Panc1 (cell line): ENCODE data around the gene PHTF1. TPM values are rescaled to one million over a fixed set of nuclear protein-coding genes. Genes with fewer than 3 reads are reported as not detected.

Experiments
- ATAC-seq: fragments of 200-7000 bp; cut with Tn5 transposase; 2 replicates; pipeline ENCODE4 v1.9.1; 2020; ENCODE audit warnings: mild to moderate bottlenecking, moderate library complexity
- BruUV-seq: library from RNA; stranded (reverse); fragments of 400-500 nt; replicated peaks from 2 replicates; lab custom pipeline; 2021; lab: Mats Ljungman, UMichigan
- CTCF ChIA-PET: fragments of 300-600 bp; sonication (Branson Sonifier 250); formaldehyde crosslinking; loops from one replicate; lab custom pipeline; 2022; ENCODE audit warnings: antibody characterized with exemption; lab: Charles Lee
- POLR2A ChIA-PET: fragments of 300-600 bp; sonication (Branson Sonifier 250); formaldehyde crosslinking; loops from one replicate; lab custom pipeline; 2022; ENCODE audit warnings: antibody characterized with exemption; lab: Charles Lee
- DNase-seq: peaks from one replicate; pipeline ENCODE4 v3.0.0-alpha.2; 2010; ENCODE audit warnings: low read depth, low spot score
- H3K27ac ChIP-seq: 2 replicates; pipeline ENCODE4 v1.5.1; 2011; ENCODE audit warnings: mild to moderate bottlenecking, low read length, inconsistent platforms
- H3K27me3 ChIP-seq: fragments of 200-500 bp; sonication (Bioruptor generic); 2 replicates; pipeline ENCODE4 v1.6.0; 2014; ENCODE audit warnings: low read length, inconsistent platforms; ENCODE audit not compliant: control insufficient read depth, insufficient read depth
- H3K36me3 ChIP-seq: fragments of 200-500 bp; sonication (Bioruptor generic); 2 replicates; pipeline ENCODE4 v1.5.1; 2014; ENCODE audit warnings: inconsistent platforms, mild to moderate bottlenecking, low read length, moderate library complexity; ENCODE audit not compliant: control insufficient read depth, insufficient read depth
- H3K4me1 ChIP-seq: 2 replicates; pipeline ENCODE4 v1.5.1; 2011; ENCODE audit warnings: inconsistent platforms, mild to moderate bottlenecking, low read length, moderate library complexity; ENCODE audit not compliant: control insufficient read depth, insufficient read depth
- H3K4me3 ChIP-seq, 2 experiments: 2 replicates each; pipeline ENCODE4 v1.5.1; 2011 to 2012; ENCODE audit warnings: low read depth in 2 of 2, low read length in 2 of 2, mild to moderate bottlenecking in 2 of 2, inconsistent platforms in 1 of 2, moderate library complexity in 1 of 2
- H3K9me3 ChIP-seq: fragments of 200-500 bp; sonication (Bioruptor generic); 2 replicates; pipeline ENCODE4 v1.5.1; 2014; ENCODE audit warnings: low read depth, mild to moderate bottlenecking, inconsistent platforms, low read length, moderate library complexity; ENCODE audit not compliant: control insufficient read depth, insufficient read depth
- POLR2AphosphoS5 ChIP-seq: IDR thresholded peaks from 2 replicates; pipeline ENCODE4 v1.6.1; 2012; ENCODE audit warnings: mild to moderate bottlenecking, low read depth, low read length, moderate library complexity
- SIN3A ChIP-seq: IDR thresholded peaks from 2 replicates; pipeline ENCODE4 v1.6.1; 2012; ENCODE audit warnings: low read depth, mild to moderate bottlenecking, low read length, moderate library complexity, borderline replicate concordance; ENCODE audit not compliant: insufficient read depth
- TCF7L2 ChIP-seq: IDR thresholded peaks from 2 replicates; pipeline ENCODE4 v1.6.1; 2011; ENCODE audit warnings: mild to moderate bottlenecking, low read depth, low read length, inconsistent platforms
- in situ Hi-C: cut with HindIII; loops from 2 replicates; pipeline ENCODE4 v1.10.0; 2016; ENCODE audit warnings: low sequenced_read_pairs, low pct_unique_long_range_greater_than_20kb
- intact Hi-C: fragments of 100-400 bp; cut with micrococcal nuclease; formaldehyde crosslinking; loops from one replicate; pipeline ENCODE4 v1.10.0; 2022; ENCODE audit not compliant: unreplicated experiment
- total RNA-seq: library from RNA; stranded (reverse); gene quantifications from one replicate; pipeline ENCODE4 v1.2.1, GENCODE V29; 2021; ENCODE audit not compliant: unreplicated experiment
- TF ChIP-seq, protein P1 (sequence below): fragments of 450-650 bp; IDR thresholded peaks from 2 replicates; pipeline ENCODE4 v1.5.1; 2017; ENCODE audit warnings: mild to moderate bottlenecking
- TF ChIP-seq, protein P2 (sequence below), 2 experiments: IDR thresholded peaks; 2 replicates each; pipeline ENCODE4 v1.6.1; 2011 to 2012; ENCODE audit warnings: low read depth in 2 of 2, control low read depth in 1 of 2, low read length in 1 of 2, mild to moderate bottlenecking in 1 of 2, moderate library complexity in 1 of 2; ENCODE audit not compliant: insufficient read depth in 1 of 2

PHTF1 gene
- total RNA-seq, 1 experiment from 2014 or later = 32.0 TPM

GRCh38 chr1:113782406-113782805, 23.1 kb upstream of the PHTF1 start:
- no peaks in the 10 kb centered on the region for H3K27me3 ChIP-seq
- DNase-seq (no peak), ATAC-seq (no peak)
- TF ChIP-seq SIN3A = no peak
- no peak for TF ChIP-seq POLR2AphosphoS5
- no peak for TF ChIP-seq TCF7L2
- TF ChIP-seq, protein P1, sequence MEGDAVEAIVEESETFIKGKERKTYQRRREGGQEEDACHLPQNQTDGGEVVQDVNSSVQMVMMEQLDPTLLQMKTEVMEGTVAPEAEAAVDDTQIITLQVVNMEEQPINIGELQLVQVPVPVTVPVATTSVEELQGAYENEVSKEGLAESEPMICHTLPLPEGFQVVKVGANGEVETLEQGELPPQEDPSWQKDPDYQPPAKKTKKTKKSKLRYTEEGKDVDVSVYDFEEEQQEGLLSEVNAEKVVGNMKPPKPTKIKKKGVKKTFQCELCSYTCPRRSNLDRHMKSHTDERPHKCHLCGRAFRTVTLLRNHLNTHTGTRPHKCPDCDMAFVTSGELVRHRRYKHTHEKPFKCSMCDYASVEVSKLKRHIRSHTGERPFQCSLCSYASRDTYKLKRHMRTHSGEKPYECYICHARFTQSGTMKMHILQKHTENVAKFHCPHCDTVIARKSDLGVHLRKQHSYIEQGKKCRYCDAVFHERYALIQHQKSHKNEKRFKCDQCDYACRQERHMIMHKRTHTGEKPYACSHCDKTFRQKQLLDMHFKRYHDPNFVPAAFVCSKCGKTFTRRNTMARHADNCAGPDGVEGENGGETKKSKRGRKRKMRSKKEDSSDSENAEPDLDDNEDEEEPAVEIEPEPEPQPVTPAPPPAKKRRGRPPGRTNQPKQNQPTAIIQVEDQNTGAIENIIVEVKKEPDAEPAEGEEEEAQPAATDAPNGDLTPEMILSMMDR = no peak
- TF ChIP-seq, protein P2, sequence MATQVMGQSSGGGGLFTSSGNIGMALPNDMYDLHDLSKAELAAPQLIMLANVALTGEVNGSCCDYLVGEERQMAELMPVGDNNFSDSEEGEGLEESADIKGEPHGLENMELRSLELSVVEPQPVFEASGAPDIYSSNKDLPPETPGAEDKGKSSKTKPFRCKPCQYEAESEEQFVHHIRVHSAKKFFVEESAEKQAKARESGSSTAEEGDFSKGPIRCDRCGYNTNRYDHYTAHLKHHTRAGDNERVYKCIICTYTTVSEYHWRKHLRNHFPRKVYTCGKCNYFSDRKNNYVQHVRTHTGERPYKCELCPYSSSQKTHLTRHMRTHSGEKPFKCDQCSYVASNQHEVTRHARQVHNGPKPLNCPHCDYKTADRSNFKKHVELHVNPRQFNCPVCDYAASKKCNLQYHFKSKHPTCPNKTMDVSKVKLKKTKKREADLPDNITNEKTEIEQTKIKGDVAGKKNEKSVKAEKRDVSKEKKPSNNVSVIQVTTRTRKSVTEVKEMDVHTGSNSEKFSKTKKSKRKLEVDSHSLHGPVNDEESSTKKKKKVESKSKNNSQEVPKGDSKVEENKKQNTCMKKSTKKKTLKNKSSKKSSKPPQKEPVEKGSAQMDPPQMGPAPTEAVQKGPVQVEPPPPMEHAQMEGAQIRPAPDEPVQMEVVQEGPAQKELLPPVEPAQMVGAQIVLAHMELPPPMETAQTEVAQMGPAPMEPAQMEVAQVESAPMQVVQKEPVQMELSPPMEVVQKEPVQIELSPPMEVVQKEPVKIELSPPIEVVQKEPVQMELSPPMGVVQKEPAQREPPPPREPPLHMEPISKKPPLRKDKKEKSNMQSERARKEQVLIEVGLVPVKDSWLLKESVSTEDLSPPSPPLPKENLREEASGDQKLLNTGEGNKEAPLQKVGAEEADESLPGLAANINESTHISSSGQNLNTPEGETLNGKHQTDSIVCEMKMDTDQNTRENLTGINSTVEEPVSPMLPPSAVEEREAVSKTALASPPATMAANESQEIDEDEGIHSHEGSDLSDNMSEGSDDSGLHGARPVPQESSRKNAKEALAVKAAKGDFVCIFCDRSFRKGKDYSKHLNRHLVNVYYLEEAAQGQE (IDR thresholded peaks at IDR 0.05; ENCODE audit: insufficient read depth in 1 of 2, low read depth in 2 of 2, low read length in 1 of 2) = no peak
- no peak overlapping the region for H3K27ac ChIP-seq
- H3K9me3 ChIP-seq = no peaks in the 10 kb centered on the region
- no peak overlapping the region for H3K4me3 ChIP-seq
- no peaks in the 10 kb centered on the region for H3K4me1 ChIP-seq
- ChIA-PET POLR2A (no interaction called here), CTCF (no interaction called here)
- H3K36me3 ChIP-seq = no peaks in the 10 kb centered on the region
- in situ Hi-C loops (no loop called here), intact Hi-C loops (no loop called here)
- BruUV-seq = no TSS peak

GRCh38 chr1:113780374-113781146, 21.3 kb upstream of the PHTF1 start:
- no peaks in the 10 kb centered on the region for H3K9me3 ChIP-seq
- in situ Hi-C loops (no loop called here), intact Hi-C loops (no loop called here)
- H3K4me1 ChIP-seq = no peaks in the 10 kb centered on the region
- CTCF ChIA-PET = no interaction called here
- BruUV-seq = no TSS peak
- H3K27ac ChIP-seq = no peak overlapping the region
- ATAC-seq = no peak
- no peak for DNase-seq
- POLR2A ChIA-PET = no interaction called here
- TF ChIP-seq POLR2AphosphoS5 (no peak), TCF7L2 (no peak), SIN3A (no peak)
- TF ChIP-seq, protein P1 = no peak
- TF ChIP-seq, protein P2 (IDR thresholded peaks at IDR 0.05; ENCODE audit: insufficient read depth in 1 of 2, low read depth in 2 of 2, low read length in 1 of 2) = no peak
- no peaks in the 10 kb centered on the region for H3K36me3 ChIP-seq
- no peaks in the 10 kb centered on the region for H3K27me3 ChIP-seq
- no peak overlapping the region for H3K4me3 ChIP-seq
